Fibroblast of skin of left biceps (primary cell): ENCODE data around the gene MORN5.

ENCODE experiments used
- DNase-seq, 2 experiments: peaks; one replicate each; pipeline ENCODE4 v3.0.0-alpha.2; 2013; ENCODE audit warnings: low read depth in 2 of 2

Gene MORN5

GRCh38 chr9:122228568-122229484, 69.1 kb downstream of the MORN5 start, which contains the start of gene LHX6:
LHX6 (minus strand) TSS chr9:122228957; CDS start chr9:122228740, 217 bp downstream.
- no peak for DNase-seq

GRCh38 chr9:122229485-122229837, 69.8 kb downstream of the MORN5 start:
- DNase-seq: no peak

DNA sequence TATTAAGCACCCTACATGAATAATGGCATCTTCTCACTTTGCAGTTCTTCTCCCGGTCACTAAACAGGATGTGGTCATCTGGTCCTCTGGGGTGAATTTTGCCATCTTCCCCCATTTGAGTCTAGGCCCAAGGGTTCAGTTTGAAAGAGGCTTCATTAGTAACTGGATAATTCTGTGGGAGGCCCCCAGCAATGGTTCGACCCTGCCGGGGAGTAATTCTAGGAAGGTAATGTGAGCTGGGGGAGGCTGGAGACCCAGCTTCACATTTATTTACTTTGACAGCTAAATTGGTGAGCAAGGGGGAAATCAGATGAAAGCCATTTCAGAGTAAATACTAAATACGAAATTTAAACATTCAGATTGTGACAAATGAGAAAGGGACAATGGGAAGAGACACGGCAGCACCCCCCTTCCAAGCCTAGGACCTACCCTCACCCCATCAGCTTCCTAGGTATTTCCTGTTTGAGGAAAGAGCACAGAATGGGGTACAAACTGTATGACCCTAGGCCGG, 73.1 kb downstream of the MORN5 start:
- DNase-seq: no peak

DNA sequence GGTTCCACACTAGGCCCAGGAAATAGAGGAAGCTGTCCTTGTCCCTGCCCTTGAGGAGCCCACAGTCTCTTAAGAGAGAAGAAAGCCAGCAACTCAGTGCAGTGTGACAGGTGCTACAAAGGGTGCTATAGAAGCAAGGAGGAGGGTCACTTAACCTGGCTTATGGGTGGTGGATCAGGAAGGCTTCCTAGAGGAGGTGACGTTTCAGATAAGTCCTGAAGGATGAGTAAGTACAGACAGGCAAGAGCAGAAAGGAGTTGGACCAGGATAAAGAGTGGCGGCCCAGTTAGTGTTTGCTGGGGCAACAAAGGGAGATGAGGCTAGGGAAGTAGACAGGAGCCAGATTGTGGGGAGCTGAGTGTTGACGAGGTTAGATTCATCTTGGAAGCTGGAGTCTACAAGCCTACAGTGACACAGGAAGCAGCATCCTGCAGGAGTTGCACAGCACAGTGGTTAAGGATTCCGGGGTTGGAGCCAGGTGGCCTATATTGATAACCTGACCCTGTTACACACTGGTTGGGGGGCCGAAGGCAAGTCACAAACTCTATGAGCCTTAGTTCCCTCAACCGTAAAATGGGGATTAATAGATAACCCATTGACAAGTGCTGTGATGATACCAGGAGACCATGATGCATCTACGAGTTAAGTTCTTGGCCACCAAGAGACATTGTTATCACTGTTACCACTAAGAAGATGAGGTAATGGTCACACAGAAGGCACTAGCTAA, 74.5 kb downstream of the MORN5 start:
- no peak for DNase-seq

- no peak for DNase-seq
Measured at GRCh38 chr9:122236681-122237080, 77.0 kb downstream of the MORN5 start.

GRCh38 chr9:122239722-122240121, 80.0 kb downstream of the MORN5 start:
- no peak for DNase-seq

- no peak for DNase-seq
Measured at GRCh38 chr9:122244349-122244748, 84.6 kb downstream of the MORN5 start.

GRCh38 chr9:122246666-122247065, 87.0 kb downstream of the MORN5 start:
- DNase-seq: no peak

- no peak for DNase-seq
Measured at GRCh38 chr9:122248448-122248865, 88.7 kb downstream of the MORN5 start.
